HG03175 (cell line): ENCODE data around the gene DNAJC17.

Source experiments
- ATAC-seq: cut with Tn5 transposase; IDR thresholded peaks from one replicate; pipeline ENCODE4 v1.9.1; 2021; ENCODE audit warnings: mild to moderate bottlenecking, moderate library complexity; ENCODE audit not compliant: unreplicated experiment

The DNAJC17 gene

GRCh38 chr15:40793216-40793989 lies 13.9 kb downstream of the DNAJC17 start:
- no peak for ATAC-seq

DNA sequence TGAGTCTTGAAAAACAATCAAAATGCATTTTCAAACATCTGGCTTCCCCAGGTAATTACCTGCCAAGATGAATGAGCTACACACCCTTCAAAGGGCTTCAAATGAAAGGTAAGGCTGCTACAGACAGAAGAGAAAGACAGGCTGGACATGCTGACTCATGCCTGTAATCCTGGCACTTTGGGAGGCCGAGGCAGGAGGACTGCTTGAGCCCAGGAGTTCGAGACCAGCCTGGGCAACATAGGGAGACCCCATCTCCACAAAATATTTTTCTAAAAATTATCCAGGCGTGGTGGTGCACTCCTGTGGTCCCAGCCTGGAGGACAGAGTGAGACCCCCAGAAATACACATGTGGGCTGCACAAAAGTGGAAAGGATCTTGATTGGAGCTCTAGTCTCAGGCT lies 14.9 kb downstream of the DNAJC17 start:
- no peak for ATAC-seq

DNA sequence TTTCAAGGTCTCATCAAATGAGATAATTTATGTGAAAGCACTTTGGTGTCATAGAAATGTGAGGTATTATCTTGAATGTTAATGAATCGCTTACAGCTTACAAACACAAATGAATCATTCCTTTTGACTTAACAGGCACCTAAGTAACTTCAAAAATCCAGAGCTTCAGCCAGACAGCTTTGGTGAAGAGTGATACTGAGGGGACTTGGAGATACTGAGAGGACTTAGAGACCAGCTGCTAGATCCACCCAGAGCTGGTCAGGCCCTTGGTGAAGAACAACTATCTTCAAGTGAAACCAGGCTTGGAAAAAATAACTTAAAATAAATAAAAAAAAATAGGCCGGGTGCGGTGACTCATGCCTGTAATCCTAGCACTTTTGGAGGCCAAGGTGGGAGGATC lies 16.6 kb downstream of the DNAJC17 start:
- ATAC-seq, result no peak

- ATAC-seq, result no peak
These were observed 17.3 kb downstream of the DNAJC17 start for GRCh38 chr15:40789999-40790398.

DNA sequence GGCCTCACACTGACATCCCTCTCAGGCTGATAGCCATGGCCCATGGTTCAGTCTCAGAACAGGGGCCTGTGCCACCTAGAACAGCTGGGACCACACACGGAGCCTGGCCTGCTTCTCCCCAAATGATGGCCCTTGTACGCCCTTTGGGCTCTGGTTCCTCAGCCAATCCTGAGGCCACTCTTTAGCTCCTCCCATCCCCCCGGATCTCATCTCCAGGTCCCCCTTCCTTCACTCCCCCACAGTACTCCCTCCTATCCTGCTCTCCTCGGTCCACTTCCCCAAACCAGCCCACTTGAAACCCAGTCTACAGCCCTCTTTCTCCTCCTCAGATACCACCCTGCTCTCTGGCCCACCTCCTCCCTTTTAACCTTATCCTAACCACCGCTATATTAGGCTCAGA lies 18.2 kb downstream of the DNAJC17 start:
- no peak for ATAC-seq

DNA sequence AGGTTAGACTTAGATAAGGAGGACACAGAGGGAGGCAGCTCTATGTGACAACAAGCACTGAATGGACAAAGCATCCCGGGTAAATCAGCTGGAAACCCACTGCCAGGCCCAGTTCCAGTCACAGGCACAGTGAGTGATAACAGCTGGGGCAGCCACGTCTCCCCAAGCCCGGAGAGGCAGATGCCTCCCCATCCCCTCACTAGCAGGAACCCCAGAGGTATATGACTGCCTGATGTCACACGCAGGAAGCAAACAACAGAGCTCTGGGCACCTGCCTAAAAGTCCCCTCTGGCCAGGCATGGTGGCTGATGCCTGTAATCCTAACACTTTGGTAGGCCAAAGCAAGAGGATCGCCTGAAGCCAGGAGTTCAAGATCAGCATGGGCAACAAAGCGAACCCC lies 19.3 kb downstream of the DNAJC17 start:
- no peak for ATAC-seq

DNA sequence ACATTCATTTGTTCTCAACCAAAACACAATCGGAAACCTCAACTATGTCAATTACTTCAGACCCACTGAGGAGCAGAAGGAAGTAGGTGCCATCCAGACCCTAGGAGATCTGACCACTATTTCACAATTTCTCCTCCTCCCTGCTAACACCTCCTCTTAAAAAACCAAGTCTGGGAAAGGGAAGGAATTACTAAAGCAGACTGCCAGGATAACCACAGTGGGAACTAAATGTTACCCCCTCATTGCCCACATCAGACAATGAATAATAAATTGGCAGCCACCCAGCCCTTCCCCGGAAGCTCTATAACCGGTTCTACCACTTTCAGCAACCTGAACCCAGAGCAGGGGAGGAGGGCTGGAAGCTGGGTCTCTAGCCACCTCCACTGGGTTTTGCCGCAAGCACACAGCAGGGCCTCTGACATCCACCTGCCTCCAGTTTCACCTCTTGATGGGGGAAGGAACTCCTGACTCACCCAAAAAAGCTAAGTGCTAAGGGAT lies 19.9 kb downstream of the DNAJC17 start:
- ATAC-seq, result no peak

- ATAC-seq, result no peak
These were observed 21.5 kb downstream of the DNAJC17 start for GRCh38 chr15:40785814-40786213.

DNA sequence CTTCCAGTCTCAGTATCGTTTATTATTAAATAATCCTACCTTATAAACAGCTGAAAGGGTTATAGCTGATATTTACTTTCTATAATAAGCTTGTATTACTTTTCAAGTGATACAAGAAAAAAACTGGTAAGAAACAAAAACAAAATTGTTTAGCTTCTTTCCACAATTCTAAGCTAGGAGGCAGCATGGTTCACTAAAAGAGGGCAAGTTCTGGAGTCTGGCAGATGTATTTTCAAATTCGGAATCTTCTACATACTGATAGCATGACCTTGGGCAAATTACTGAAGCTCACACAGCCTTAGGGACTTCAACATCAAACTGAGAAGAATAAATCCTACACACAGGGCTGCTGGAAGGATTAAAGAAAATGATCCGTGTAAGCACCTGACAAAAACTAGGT lies 22.1 kb downstream of the DNAJC17 start:
- no peak for ATAC-seq

- ATAC-seq, result no peak
These were observed 24.6 kb downstream of the DNAJC17 start for GRCh38 chr15:40782609-40783227.

DNA sequence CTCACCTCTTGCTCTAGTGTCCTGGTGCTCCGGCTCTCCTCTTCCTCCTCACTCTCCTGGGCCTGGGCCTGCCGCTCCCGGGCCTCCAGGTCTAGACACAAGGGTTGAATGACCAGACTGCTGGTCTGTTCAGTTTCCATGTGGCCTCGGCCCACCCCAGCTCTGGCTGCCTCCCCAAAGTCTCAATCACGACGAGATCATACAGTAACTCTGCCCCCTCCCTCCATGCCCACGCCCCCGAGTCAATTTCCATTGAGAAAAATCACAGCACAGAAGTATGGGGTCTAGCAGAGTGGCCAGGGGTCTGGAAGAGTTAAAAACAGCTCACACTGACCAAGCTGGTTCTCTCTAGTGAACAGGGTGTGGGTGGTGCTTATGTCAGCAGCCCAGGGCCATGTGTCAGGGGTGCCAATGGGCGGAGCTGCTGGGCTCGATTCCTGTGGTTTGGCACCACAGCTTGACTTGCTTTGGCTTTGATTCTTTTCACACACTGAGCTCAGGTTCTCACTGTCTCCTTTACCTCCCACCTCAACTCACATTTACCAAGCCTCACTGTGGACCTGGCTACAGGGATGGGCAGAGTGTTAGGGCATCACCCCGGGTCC lies 30.6 kb downstream of the DNAJC17 start:
- ATAC-seq, result no peak

GRCh38 chr15:40775740-40776536 lies 31.3 kb downstream of the DNAJC17 start:
- no peak for ATAC-seq

DNA sequence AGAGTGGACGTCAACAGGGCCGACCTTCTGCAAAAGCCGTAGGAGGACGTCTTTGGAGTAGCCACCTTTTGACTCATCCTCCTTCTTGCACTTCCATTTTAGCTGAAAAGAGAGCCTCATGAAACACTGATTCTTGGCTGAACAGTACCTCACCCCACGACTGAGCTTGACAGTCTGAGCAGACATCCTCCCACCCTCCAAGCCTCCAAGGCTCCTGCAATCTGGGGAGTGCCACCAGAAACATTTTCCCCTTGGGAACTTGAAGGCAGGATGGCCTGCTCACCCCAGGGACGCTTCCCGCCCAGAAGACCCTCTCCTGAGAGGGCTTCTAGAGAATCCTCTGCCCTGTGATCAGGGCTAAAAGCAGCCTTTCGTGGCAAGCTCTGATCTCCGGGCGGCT lies 32.3 kb downstream of the DNAJC17 start:
- ATAC-seq, result no peak

- no peak for ATAC-seq
These were observed 33.4 kb downstream of the DNAJC17 start for GRCh38 chr15:40773902-40774301.

DNA sequence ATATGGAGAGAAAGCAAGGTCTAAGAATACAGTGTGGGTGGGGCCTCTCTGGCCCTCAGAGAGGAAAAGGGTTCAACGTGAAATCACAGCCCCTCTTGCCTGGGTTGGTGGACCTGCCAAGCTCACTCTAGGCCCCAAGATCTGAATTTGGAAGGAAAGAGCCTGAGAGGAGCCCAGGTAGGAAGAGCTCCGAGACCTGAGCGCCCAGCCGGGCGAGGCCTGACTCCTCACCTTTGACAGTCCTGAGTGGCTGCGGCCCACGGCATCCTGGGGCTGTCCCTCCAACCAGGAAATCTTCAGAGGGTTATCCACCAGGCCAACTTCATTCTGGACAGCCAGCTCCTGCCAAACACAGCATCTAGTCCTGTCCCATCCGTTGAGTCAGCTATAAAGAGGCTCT lies 33.8 kb downstream of the DNAJC17 start:
- no peak for ATAC-seq

- ATAC-seq, result no peak
These were observed 35.3 kb downstream of the DNAJC17 start for GRCh38 chr15:40772014-40772413.

DNA sequence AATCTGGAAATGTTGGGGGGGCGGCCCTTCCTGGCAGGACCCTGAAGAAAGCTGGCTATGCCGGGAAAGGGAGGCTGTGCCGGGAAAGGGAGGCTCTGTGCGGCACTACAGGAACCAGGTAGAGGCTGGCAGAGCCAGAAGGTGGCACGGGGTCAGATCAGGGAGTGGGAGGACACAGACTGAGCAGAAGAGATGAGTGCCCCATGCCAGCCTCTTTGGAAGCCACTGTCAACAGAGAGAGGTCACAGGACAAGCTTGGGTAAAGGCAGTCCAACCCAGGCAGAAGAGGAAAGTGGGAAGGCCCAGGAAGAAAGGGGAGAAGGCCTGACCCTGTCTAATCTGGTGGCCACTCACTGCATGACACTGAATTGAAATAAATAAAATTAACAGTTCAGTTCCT lies 36.0 kb downstream of the DNAJC17 start:
- ATAC-seq, result no peak

GRCh38 chr15:40770147-40770721 lies 37.0 kb downstream of the DNAJC17 start:
- no peak for ATAC-seq

- peak; percentile 58 for ATAC-seq
These were observed 37.8 kb downstream of the DNAJC17 start, which contains the start of gene C15orf62 for GRCh38 chr15:40769274-40770146. TSS of gene C15orf62 (plus strand) at chr15:40769980. CDS start at chr15:40770496, 516 bp downstream.
